Activated CD4-positive, alpha-beta T cell treated with anti-CD3 and anti-CD28 coated beads, Interleukin-2, amount 50 U/mL, for 1 hour (primary cell): ENCODE results near the gene EI24.
"Not testable (repeated sequence)": the region's sequence is repeated elsewhere in the genome, so short reads cannot be mapped to it uniquely, and the experiment has no call there.

Experiments
- DNase-seq: peaks from one replicate; pipeline ENCODE4 v3.0.0-alpha.2; 2020

The EI24 gene

DNA sequence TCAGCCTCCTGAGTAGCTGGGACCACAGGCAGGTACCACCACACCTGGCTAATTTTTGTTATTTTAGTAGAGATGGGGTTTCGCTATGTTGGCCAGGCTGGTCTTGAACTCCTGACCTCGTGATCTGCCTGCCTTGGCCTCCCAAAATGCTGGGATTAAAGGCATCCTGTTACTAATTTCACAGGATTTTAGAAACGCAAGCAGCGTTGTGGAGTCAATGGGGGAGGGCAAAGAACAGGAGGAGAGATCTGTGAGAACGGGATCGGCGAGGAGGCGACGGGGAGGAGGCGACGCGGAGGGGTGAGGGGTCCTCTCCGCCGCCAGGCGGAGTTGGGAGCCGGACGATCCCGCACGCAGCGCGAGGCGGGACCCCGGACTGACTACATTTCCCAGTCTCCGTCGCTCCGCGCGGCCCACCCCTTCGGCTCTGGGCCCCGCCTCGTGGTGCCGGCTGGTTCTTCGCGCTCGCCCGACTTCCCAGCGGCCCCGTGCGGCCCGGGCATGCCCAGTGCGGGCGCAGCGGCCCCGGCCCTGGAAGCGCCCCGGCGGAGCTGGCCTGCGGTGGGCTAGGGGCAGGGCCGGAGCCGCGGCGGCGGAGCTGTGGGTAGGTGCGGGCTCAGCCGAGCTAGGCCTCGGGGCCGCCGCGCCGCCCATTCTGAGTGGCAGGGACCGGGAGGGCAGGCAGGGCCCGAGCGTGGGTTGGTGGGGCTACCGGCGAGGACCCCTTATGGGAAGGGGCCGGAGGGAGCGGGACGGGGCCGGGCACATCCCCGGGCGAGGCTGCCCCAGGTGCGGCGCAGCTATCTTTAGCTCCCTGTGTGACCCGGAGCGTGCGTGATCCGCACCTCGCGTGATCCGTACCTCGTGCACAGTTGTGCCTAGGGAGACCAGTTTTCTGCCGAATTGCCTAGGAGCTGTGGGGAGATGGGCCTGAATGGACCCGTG is at the start of gene EI24:
EI24 (plus strand) TSS at position 508 of the 945 bp plus-strand sequence. CDS start 3,051 bp downstream, outside the sequence.
- DNase-seq = peak; percentile 86

DNA sequence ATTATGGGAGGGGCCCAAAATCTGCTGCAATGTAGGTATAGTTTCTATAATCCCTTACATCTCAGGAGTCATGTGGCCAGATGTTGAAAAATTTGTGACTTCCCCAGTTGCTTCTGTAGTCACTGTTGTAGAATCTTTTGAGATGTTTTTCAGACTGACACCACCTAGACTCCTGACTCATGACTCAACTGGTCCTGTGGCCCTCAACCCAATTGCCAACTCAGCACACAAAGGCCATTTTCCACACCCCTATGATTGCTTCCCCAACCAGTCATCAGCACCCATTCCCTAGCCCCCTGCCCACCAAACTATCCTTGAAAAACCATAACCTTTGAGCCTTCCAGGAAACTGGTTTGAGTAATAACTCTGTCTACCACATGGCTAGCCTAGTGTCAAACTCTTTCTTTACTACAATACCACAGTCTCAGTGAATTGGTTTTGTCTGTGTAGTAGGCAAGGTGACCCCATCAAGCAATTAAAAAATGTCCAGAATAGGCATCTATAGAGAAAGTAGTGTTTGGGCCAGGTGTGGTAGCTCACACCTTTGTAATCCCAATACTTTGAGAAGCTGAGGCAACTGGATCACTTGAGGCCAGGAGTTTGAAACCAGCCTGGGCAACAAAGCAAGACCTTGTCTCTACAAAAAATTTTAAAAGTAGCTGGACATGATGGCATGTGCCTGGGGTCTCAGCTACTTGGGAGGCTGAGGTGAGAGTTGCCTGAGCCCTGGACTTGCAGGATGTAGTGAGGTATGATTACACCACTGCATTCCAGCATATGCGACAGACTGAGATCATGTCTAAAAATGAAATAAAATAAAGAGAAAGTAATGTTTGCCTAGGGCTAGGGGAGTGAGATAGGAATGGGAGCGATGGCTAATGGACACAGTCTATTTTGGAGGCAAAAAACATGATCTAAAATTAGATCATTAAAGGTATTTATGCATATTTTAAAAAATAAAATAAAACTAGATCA is 49.1 kb upstream of the EI24 start:
- no peak for DNase-seq

DNA sequence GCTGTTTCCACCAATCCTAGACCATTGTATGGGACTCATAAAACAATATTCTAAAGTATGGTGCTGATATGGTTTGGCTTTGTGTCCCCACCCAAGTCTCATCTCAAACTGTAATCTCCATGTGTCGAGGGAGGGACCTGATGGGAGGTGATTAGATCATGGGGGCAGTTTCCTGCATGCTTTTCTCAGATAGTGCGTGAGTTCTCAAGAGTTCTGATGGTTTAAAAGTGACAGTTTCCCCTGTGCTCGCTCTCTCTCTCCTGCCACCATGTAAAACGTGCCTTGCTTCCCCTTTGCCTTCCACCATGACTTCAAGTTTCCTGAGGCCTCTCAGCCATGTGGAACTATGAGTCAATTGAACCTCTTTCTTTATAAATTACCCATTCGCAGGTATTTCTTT is 44.0 kb upstream of the EI24 start:
- no peak for DNase-seq

DNA sequence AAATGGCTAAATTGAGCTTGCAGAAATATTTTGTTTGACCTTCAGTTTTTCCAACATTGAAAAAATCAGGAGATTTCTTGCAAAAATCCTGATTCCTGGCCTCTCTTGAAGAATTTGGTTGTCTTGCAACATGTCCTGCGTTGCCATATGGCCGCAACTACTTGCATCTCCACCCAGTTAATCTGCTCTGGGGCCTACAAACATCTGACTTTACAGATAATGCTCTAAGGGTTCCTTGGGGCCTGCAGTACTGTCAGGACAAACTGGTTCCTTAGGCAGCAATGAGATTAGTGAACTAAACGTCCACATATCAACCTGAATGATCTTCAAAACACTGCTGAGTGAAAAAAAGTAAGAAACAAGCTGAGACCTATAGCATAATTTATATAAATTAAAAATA is 36.6 kb upstream of the EI24 start:
- DNase-seq = no peak

DNA sequence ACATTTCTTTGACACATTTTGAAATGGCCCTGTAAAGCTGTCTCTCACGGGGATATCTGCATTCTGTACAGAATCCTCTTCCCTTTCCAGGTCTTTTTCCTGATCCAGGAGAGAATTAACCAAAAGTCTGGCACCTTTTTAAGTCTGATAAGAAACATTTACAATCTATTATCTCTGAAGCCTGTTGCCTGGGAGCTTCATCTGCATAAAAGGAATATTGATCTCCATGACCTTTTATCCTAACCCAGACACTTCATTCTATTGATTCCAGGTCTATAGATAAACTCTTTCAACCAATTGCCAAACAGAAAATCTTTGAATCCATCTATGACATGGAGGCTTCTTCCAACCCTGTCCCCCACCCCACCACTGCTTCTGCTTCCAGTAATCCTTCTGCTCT is 33.7 kb upstream of the EI24 start:
- DNase-seq = no peak

DNA sequence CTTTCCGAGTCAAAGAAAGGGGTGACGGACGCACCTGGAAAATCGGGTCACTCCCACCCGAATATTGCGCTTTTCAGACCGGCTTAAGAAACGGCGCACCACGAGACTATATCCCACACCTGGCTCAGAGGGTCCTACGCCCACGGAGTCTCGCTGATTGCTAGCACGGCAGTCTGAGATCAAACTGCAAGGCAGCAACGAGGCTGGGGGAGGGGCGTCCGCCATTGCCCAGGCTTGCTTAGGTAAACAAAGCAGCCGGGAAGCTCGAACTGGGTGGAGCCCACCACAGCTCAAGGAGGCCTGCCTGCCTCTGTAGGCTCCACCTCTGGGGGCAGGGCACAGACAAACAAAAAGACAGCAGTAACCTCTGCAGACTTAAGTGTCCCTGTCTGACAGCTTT is 32.4 kb upstream of the EI24 start:
- not testable (repeated sequence) for DNase-seq

DNA sequence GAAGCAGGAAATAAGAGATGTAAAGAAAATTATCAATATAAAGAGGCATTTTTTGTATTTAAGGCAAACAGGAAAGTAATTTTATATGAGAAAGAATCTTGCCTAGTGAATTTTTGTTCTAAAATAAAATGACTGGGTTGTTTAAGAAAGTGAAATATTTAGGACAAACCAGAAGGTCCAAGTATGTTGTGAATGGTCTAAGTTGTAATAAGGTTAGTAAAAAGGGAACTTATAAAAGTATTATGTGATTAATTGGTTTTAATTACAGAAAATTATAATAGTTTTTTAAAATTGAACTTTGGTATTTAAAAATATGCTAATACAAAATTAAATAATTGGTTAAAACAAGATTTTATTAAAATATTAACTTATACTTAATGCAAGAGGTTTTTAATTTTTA is 26.6 kb upstream of the EI24 start:
- DNase-seq = no peak

DNA sequence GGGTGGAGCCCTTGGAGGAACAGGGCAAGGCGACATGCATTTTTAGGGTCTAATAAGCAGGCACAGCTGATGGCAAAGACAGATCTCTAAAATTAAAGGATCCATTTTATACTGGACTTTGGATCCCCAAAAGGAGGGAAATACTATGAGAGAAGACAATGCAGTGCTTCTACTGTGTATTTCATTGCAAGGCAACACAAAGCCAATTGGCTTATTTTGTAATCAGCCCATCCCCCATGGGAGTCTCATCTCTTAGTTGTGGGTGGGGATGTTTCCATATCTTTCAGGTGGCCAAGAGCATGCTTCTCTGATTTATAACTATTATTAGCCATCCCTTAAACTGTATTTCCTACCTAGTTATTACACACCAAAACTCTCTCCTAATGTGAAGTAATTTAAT is 18.5 kb upstream of the EI24 start:
- no peak for DNase-seq

DNA sequence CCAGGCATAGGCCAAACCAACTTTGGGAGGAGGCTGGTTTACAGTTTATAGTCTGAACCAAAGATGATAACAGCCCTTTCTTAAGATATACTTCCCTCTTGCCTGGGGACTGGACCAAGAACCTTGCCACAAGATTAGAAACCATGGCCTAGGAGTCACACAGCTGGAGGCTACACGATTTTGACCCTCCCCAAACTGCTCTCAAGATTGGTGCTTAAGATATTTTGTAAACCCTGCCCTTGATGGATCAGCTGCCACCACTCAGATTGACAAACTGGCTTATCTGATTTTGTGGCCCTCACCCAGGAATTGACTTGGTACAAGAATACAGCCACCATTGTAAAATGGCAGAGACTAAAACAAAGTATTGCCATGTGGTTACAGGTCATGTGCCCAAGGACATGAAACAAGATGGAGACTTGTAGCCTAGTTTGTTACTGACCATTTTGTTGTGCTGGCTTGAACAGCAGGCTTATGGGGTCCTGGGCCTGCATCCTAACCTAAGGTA is 17.4 kb upstream of the EI24 start:
- no peak for DNase-seq

DNA sequence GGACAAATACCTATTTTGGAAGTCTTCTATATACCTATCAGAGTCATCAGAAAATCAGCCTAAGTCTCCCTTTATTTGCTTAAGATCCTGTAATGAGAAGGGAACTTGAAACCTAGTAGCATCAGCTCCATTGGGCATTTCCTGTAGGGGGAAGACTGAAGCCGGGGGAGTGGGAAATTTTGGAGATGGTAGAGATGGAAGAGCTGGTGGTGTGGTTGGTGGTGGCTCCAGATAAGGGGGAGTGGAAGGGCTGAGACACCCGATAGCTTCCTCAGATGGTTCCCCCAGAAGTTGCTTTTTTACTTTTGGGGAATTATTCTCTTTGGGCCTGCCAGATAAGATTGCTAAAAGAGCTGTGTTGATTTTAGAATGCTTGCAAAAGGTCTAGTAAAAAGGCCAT is 16.4 kb upstream of the EI24 start:
- DNase-seq = no peak

DNA sequence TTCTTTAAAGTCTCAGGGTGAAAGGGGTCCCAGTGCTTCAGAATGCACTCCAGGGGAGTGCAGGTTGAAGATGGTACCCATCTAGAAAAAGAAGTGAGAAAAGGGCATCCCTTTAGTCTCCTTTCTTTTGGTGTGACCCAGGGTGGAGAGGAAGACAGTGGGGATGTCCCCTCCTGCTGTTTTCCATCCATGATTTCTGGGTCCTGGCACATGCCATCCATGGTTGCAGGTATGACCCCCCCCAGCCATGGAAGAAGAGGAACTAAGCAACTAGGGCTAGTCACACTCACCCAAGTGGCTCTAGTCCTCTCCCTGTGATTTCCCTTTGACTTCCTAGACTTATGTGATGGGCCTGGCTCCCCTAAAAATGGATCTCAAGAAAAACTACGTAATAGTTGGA is 15.9 kb upstream of the EI24 start:
- DNase-seq = no peak

DNA sequence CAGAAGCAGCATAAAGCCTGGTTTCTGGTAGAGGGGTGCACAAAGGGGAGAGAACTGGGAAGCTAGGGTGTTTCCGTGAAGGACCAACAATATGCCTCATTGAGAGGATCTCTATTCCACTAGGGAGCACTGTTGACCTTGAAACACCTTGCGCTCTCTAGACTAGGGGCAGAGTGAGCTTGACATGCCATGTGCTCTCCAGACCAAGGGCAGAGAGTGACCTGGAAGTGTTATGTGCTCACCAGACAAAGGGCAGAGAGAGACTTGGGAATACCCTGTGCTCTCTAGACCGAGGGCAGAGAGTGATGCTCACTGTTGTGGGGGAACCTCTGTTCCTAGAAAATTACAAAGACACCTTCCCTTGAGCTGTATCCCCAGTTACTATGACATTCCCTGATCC is 15.2 kb upstream of the EI24 start:
- DNase-seq = no peak

DNA sequence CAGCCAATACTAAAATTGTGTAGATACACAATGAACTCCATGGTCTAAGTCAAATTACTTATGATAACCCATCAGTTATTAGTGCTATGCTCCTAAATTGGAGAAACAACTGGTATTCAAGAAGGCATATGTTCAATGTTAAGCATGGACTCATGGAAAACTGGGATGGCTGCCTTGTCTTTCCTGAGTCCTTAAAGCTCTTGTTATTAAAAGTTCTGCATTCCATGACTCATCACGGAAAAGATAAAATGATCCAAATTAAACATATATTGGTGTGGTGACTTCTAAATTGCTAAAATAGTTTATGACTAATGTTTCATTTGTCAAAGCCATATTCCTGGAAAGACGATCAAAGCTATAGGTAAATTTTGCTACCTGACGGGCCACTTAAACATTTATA is 9.4 kb upstream of the EI24 start:
- no peak for DNase-seq

DNA sequence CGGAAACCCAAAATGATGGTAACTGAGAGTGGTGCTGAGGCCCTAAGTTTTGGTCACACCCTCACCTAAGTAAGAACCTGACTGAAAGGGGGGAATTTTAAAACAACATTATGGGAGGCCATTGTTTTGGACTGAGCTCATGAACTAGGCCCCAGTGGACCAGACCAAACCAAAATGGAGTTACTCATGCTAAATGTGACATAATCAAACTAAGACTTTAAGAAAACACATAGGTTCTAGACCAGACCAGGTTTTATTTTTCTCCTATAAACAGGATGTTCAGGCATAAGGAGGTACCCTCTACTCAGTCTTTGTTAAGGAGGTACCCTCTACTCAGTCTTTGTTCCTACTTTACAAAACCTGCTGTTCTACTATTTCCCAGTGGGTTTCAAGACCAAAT is 7.4 kb upstream of the EI24 start:
- DNase-seq = no peak

DNA sequence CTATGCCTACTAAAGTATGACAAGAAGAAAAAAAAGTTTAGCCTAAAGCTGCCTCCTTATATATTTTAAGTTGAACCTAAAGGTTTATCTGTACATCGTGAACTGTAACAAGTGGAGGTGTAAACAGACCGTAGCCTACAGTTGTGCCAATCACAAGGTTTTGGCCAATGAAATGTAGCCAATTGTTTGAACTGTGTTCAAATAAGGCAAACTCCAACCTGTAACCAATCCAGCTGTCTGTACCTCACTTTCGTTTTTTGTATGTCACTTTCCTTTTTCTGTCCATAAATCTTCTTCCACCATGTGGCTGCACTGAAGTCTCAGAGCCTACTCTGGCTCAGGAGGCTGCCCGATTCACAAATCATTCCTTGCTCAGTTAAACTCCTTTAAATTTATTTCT is 6.8 kb upstream of the EI24 start:
- no peak for DNase-seq

DNA sequence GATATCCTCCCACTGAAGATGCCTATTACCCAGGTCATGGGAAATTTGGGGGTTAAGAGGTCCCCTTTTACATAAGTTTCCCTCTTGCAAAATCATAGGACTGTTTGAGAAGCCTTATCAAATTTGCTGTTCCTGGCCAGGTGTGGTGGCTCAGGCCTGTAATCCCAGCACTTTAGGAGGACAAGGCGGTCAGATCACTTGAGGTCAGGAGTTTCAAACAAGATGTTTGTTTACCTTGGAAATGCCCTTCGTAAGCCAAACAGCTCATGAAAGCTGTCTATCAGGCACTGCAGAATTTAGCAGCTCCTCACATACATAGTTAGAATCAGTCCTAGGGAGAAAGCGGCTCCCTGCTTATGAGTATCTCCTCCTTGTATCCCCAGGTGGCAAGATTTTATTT is 4.9 kb upstream of the EI24 start:
- no peak for DNase-seq

DNA sequence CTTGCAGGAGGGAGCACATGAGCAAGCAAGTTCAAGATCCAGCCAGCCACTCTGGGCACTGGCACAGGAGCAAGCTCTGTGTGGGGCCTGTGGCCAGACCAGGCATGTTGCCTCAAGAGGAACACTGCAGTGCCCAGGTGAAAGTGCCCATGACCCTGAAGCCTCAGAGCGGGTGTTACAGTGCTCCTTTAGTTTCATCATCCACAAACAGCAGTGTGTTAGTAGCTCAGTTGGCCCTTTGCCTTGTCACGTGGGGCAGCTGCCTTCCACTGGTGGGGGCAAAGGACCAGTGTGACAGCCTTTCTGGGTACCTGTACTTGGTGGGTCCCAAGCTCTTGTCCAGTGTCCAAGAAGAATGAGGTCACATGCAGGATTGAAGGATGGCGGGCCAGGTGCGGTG is 3.0 kb upstream of the EI24 start:
- no peak for DNase-seq

DNA sequence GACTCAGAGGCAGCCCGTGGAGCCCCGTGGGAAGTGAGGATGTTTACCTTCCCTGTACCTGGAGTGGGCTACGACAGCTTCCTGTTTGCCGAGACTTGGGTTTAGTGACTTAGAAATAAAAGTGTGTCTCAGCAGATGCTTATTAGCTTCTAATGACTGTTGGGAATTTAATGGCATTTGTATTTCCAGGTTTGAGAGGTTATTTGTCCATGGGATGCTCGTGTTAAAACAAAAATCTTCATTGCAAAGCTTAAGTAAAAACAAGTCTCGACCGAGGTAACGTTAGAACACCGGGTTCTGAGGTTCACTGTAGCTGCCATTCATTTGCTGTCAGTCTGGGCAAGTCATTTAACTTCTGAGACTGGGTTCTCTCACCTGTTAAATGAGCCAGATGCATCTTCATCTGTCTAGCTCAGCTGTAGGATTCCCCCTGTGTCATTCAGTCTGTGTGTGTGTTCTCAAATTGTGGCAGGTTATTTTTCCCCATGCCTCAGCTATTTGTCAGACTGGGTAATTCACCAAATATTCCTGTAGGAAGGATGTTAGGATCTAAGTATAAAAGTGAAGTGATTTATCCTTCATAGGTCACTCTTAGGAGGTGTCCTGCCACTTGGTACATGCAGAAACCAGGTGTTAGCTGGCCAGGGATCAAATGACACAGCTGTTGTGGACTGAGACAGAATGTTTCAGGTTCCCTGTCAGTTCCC is 791 bp downstream of the EI24 start:
- no peak for DNase-seq

DNA sequence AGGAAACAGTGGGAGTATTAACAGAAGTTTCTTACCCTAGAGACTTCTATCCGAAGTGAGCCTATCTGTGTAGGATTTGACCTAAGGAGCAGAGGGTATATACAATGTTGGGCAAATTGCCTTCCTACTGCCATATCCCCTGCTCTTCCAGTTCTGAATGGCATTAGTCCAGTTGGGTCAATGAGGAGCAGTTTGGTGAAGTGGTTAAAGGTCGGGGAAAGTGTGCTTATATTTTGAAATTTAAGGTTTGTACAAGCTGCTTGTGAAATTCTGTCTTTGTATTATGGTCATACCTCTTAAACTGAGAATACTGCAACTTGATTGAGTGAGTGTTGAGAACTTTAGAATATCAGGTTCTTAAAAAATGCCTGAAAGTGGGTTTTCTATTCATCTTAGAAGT is 1.7 kb downstream of the EI24 start:
- DNase-seq = no peak

DNA sequence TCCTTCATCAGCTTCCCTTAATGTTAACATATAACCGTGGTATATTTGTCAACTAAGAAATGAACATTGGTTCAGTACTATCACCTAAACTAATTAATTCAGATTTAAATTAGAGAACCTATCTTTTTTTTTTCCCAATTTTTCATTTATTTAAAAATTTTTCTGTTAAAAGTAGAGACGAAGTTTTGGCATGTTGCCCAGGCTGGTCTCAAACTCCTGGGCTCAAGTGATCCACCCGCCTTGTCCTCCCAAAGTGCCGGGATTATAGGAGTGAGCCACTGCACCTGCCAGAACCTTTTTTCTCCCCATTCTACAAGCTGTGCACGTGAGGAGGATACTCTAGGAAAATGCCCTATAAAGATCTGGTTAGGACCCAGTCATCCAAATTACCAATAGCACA is 3.6 kb downstream of the EI24 start:
- DNase-seq = no peak

DNA sequence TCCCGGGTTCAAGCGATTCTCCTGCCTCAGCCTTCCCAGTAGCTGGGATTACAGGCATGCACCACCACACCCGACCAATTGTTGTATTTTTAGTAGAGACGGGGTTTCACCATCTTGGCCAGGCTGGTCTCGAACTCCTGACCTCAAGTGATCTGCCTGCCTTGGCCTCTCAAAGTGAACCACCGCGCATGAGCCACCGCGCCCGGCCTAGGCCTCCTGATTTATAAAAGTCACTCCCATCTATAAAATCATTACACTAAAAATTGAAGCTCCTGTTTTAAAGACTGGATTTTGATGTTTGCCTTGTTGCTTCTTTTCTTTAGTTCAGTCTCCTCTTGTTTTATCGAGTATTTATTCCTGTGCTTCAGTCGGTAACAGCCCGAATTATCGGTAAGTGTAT is 7.9 kb downstream of the EI24 start:
- DNase-seq = not testable (repeated sequence)

DNA sequence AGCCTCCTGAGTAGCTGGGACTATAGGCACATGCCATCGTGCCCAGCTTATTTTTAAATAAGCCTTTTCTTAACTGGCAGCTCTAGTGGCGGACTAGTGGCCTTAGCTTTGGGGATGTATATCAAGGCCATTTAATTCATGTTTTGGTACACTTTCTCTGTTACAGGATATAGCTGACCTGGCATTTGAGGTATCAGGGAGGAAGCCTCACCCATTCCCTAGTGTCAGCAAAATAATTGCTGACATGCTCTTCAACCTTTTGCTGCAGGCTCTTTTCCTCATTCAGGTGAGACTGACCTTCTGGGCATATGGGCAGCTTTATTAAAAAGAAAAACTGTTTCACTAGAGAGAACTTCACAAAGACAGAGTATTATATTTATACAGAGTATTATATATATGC is 9.5 kb downstream of the EI24 start:
- no peak for DNase-seq

DNA sequence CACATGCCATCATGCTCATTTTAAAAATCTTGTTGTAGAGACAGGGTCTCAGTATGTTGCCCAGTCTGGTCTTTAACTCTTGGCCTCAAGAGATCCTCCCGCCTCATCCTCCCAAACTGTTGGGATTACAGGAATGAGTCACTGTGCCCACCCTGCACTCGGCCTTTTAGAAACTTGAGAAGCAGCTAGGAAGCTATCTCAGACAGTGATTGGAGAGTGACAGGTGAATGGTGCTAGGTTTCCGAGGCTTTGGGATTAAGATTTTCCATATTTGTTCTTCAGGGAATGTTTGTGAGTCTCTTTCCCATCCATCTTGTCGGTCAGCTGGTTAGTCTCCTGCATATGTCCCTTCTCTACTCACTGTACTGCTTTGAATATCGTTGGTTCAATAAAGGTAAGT is 10.5 kb downstream of the EI24 start:
- no peak for DNase-seq
